Coronary artery (tissue), 2 donors: ENCODE data around the gene CCDC33.
A peak's percentile ranks its signal among the peaks of the same experiment; 100 is the strongest.

Source experiments
- DNase-seq: peaks from one replicate; pipeline ENCODE4 v3.0.0-alpha.2; 2017; ENCODE audit warnings: low spot score
- H3K27ac ChIP-seq, 2 donors: fragments of 200-600 bp; sonication (generic); one replicate each; pipeline ENCODE4 v1.5.1; 2016 to 2019
- H3K4me3 ChIP-seq: fragments of 200-600 bp; sonication (generic); 2 replicates; pipeline ENCODE4 v1.5.1; 2016; ENCODE audit warnings: mild to moderate bottlenecking, moderate library complexity
- CTCF ChIP-seq: fragments of 200-600 bp; sonication (generic); IDR thresholded peaks from one replicate; pipeline ENCODE4 v1.5.1; 2019; ENCODE audit warnings: antibody characterized with exemption

The CCDC33 gene

GRCh38 chr15:74376226-74376625 is 140.1 kb downstream of the CCDC33 start:
- no peak overlapping the region for H3K27ac ChIP-seq
- H3K4me3 ChIP-seq, result no peak overlapping the region
- peak; percentile 52 for DNase-seq
- TF ChIP-seq CTCF, result no peak

- Histone ChIP-seq H3K27ac (no peak overlapping the region), H3K4me3 (no peak overlapping the region)
- no peak for DNase-seq
- TF ChIP-seq CTCF, result no peak
Observed at GRCh38 chr15:74376825-74377581, 140.9 kb downstream of the CCDC33 start.

GRCh38 chr15:74377831-74378766 is 142.0 kb downstream of the CCDC33 start:
- no peak for TF ChIP-seq CTCF
- no peak for DNase-seq

GRCh38 chr15:74378848-74379247 is 142.7 kb downstream of the CCDC33 start:
- DNase-seq, result no peak
- no peak for TF ChIP-seq CTCF
- Histone ChIP-seq H3K4me3 (no peak overlapping the region), H3K27ac (no peak overlapping the region)

More at GRCh38 chr15:74377831-74378766, 142.0 kb downstream of the CCDC33 start:
- Histone ChIP-seq H3K27ac (no peak overlapping the region), H3K4me3 (no peak overlapping the region)

GRCh38 chr15:74380361-74381189 is 144.4 kb downstream of the CCDC33 start:
- no peak overlapping the region for H3K27ac ChIP-seq
- no peak for TF ChIP-seq CTCF
- DNase-seq, result no peak
- H3K4me3 ChIP-seq, result no peak overlapping the region

GRCh38 chr15:74381190-74381453 is 145.0 kb downstream of the CCDC33 start:
- DNase-seq, result no peak
- no peak for TF ChIP-seq CTCF
- H3K4me3 ChIP-seq, result no peak overlapping the region
- no peak overlapping the region for H3K27ac ChIP-seq
